PC-9 (cell line): ENCODE measurements around the gene RAD51D.

Experiments
- EZH2 ChIP-seq: fragments of 200-600 bp; sonication (generic); IDR thresholded peaks from 2 replicates; pipeline ENCODE4 v1.8.0; 2017; ENCODE audit warnings: antibody characterized with exemption, low read depth
- TF ChIP-seq, protein P1 (sequence below): fragments of 200-600 bp; sonication (generic); conservative IDR thresholded peaks from 2 replicates; pipeline ENCODE4 v1.6.1; 2017; ENCODE audit warnings: mixed run types, antibody characterized with exemption, mild to moderate bottlenecking, moderate library complexity

DNA sequence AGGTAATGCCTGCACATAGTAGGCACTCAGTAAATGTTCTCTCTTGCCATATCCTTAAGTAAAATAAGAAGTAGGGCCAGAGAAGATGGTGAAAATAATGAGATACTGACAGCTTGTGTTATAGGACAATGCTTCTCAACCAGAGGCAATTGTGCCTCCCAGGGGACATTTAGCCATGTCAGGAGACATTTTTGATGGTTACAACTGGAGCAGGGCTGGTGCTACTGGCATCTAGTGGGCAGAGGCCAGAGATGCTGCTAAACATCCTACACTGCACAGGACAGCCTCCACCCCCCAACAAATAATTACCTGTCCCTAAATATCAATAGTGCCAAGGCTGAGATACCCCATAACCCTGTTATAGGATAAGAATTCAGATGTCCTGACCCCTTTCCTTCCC is 1.7 kb downstream of the RAD51D start:
- TF ChIP-seq, protein P1, sequence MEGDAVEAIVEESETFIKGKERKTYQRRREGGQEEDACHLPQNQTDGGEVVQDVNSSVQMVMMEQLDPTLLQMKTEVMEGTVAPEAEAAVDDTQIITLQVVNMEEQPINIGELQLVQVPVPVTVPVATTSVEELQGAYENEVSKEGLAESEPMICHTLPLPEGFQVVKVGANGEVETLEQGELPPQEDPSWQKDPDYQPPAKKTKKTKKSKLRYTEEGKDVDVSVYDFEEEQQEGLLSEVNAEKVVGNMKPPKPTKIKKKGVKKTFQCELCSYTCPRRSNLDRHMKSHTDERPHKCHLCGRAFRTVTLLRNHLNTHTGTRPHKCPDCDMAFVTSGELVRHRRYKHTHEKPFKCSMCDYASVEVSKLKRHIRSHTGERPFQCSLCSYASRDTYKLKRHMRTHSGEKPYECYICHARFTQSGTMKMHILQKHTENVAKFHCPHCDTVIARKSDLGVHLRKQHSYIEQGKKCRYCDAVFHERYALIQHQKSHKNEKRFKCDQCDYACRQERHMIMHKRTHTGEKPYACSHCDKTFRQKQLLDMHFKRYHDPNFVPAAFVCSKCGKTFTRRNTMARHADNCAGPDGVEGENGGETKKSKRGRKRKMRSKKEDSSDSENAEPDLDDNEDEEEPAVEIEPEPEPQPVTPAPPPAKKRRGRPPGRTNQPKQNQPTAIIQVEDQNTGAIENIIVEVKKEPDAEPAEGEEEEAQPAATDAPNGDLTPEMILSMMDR = peak; percentile 39; the same call in 1 of the 2 replicates
- TF ChIP-seq EZH2 = no peak
